HCT116 (cell line): ENCODE results near the gene FGF1. TPM values are rescaled to one million over a fixed set of nuclear protein-coding genes. Genes with fewer than 3 reads are reported as not detected.

Experiments used
- ATAC-seq: fragments of 200-7000 bp; cut with Tn5 transposase; 2 replicates; pipeline ENCODE4 v1.9.1; 2020; ENCODE audit warnings: mild to moderate bottlenecking, moderate library complexity
- BruUV-seq: library from RNA; stranded (reverse); fragments of 400-500 nt; replicated peaks from 2 replicates; lab custom pipeline; 2021; lab: Mats Ljungman, UMichigan
- CTCF ChIA-PET: fragments of 300-600 bp; sonication (Branson Sonifier 250); formaldehyde crosslinking; loops from one replicate; lab custom pipeline; 2021; ENCODE audit warnings: antibody characterized with exemption; lab: Charles Lee
- POLR2A ChIA-PET: fragments of 300-600, 350-600 bp; sonication (Branson Sonifier 250); formaldehyde crosslinking; loops from one replicate; lab custom pipeline; 2021; ENCODE audit warnings: antibody characterized with exemption; lab: Charles Lee
- RAD21 ChIA-PET, 2 experiments: fragments of 300-600 bp; sonication (Branson Sonifier 250); formaldehyde crosslinking; loops; one replicate each; lab custom pipeline; 2023; ENCODE audit warnings: low total read pairs in 2 of 2; ENCODE audit not compliant: uncharacterized antibody in 2 of 2, unreplicated experiment in 2 of 2, low non-redundant PET in 1 of 2; lab: Charles Lee
- DNase-seq: peaks from one replicate; pipeline ENCODE4 v3.0.0-alpha.2; 2010; ENCODE audit warnings: low read depth, low spot score
- H2AFZ ChIP-seq: fragments of 200-600 bp; shearing (Covaris generic), sonication (generic); 2 replicates; pipeline ENCODE4 v1.6.1; 2017; ENCODE audit warnings: low read depth, mixed run types, mixed read lengths, antibody characterized with exemption, low read length; ENCODE audit not compliant: poor library complexity, severe bottlenecking
- H3K27ac ChIP-seq: 2 replicates; pipeline ENCODE4 v1.5.1; 2012; ENCODE audit warnings: low read depth, low read length
- H3K27me3 ChIP-seq: fragments of 200-600 bp; sonication (generic); 2 replicates; pipeline ENCODE4 v1.6.1; 2016; ENCODE audit warnings: mixed run types, low read length, mixed read lengths; ENCODE audit not compliant: insufficient read depth
- H3K36me3 ChIP-seq, 2 experiments: fragments of 200-500 bp in 1 of 2; fragments of 200-600 bp in 1 of 2; sonication (Bioruptor generic) in 1 of 2; sonication (generic) in 1 of 2; 2 replicates each; pipeline versions ENCODE4 v1.5.1 to v1.6.1; 2014 to 2016; ENCODE audit warnings: low read length in 2 of 2, inconsistent platforms in 1 of 2, mixed read lengths in 1 of 2, mixed run types in 1 of 2; ENCODE audit not compliant: insufficient read depth in 2 of 2, control insufficient read depth in 1 of 2
- H3K4me1 ChIP-seq, 2 experiments: fragments of 200-600 bp in 1 of 2; sonication (generic) in 1 of 2; 2 replicates each; pipeline versions ENCODE4 v1.5.1 to v1.6.1; 2012 to 2017; ENCODE audit warnings: low read length in 2 of 2, inconsistent platforms in 1 of 2, mild to moderate bottlenecking in 1 of 2, mixed read lengths in 1 of 2, mixed run types in 1 of 2, moderate library complexity in 1 of 2; ENCODE audit not compliant: insufficient read depth in 2 of 2, control insufficient read depth in 1 of 2
- H3K4me2 ChIP-seq: fragments of 200-600 bp; sonication (generic); 2 replicates; pipeline ENCODE4 v1.6.1; 2017; ENCODE audit warnings: mixed run types, low read length, mixed read lengths
- H3K4me3 ChIP-seq, 2 experiments: fragments of 200-600 bp in 1 of 2; sonication (generic) in 1 of 2; replicated peaks in 1 of 2; 2 replicates each; pipeline ENCODE4 v1.5.1; 2011 to 2016; ENCODE audit warnings: low read length in 2 of 2, control low read depth in 1 of 2, low read depth in 1 of 2, mild to moderate bottlenecking in 1 of 2, mixed read lengths in 1 of 2, mixed run types in 1 of 2
- H3K79me2 ChIP-seq: fragments of 200-600 bp; sonication (generic); 2 replicates; pipeline ENCODE4 v1.6.1; 2017; ENCODE audit warnings: mild to moderate bottlenecking, mixed run types, low read length, moderate library complexity, mixed read lengths; ENCODE audit not compliant: insufficient read depth
- H3K9ac ChIP-seq: fragments of 200-600 bp; sonication (generic); 2 replicates; pipeline ENCODE4 v1.6.1; 2016; ENCODE audit warnings: low read length, mixed read lengths
- H3K9me2 ChIP-seq: fragments of 200-600 bp; sonication (generic), shearing (Covaris generic); 2 replicates; pipeline ENCODE4 v1.6.1; 2017; ENCODE audit warnings: mixed run types, mild to moderate bottlenecking, moderate library complexity; ENCODE audit not compliant: insufficient read depth
- H3K9me3 ChIP-seq, 2 experiments: fragments of 200-500 bp in 1 of 2; fragments of 200-600 bp in 1 of 2; sonication (Bioruptor generic) in 1 of 2; sonication (generic) in 1 of 2; 2 replicates each; pipeline ENCODE4 v1.6.1; 2014 to 2017; ENCODE audit warnings: low read length in 2 of 2, mixed read lengths in 2 of 2, inconsistent platforms in 1 of 2, low read depth in 1 of 2, mild to moderate bottlenecking in 1 of 2, mixed run types in 1 of 2, moderate library complexity in 1 of 2; ENCODE audit not compliant: control insufficient read depth in 1 of 2, insufficient read depth in 1 of 2
- H4K20me1 ChIP-seq: fragments of 200-600 bp; sonication (generic), shearing (Covaris generic); 2 replicates; pipeline ENCODE4 v1.6.1; 2017; ENCODE audit warnings: mixed run types, mild to moderate bottlenecking, moderate library complexity; ENCODE audit not compliant: insufficient read depth
- CBX3 ChIP-seq: IDR thresholded peaks from 2 replicates; pipeline ENCODE4 v1.6.1; 2012; ENCODE audit warnings: low read depth
- CEBPB ChIP-seq: IDR thresholded peaks from 2 replicates; pipeline ENCODE4 v1.6.1; 2012; ENCODE audit warnings: low read depth
- CTCF ChIP-seq, 3 experiments: fragments of 200-600 bp in 1 of 3; sonication (generic) in 1 of 3; IDR thresholded peaks in 2 of 3; conservative IDR thresholded peaks in 1 of 3; 2 replicates each; pipeline ENCODE4 v1.5.1; 2012 to 2017; ENCODE audit warnings: low read depth in 2 of 3, low read length in 2 of 3, antibody characterized with exemption in 1 of 3, borderline replicate concordance in 1 of 3, control low read depth in 1 of 3, mild to moderate bottlenecking in 1 of 3, mixed read lengths in 1 of 3, mixed run types in 1 of 3, moderate library complexity in 1 of 3; ENCODE audit not compliant: insufficient read depth in 1 of 3
- EGR1 ChIP-seq: IDR thresholded peaks from 2 replicates; pipeline ENCODE4 v1.6.1; 2012; ENCODE audit warnings: low read depth
- ELF1 ChIP-seq: IDR thresholded peaks from 2 replicates; pipeline ENCODE4 v1.6.1; 2012; ENCODE audit warnings: low read depth, borderline replicate concordance
- EZH2 ChIP-seq: fragments of 200-600 bp; sonication (generic); IDR thresholded peaks from 2 replicates; pipeline ENCODE4 v1.6.1; 2017; ENCODE audit warnings: antibody characterized with exemption, mixed run types
- EZH2phosphoT487 ChIP-seq: fragments of 200-600 bp; IDR thresholded peaks from 2 replicates; pipeline ENCODE4 v1.6.1; 2018; ENCODE audit warnings: antibody characterized with exemption, borderline replicate concordance
- POLR2AphosphoS5 ChIP-seq: IDR thresholded peaks from 2 replicates; pipeline ENCODE4 v1.6.1; 2011; ENCODE audit warnings: mild to moderate bottlenecking, low read depth, low read length, moderate library complexity
- RAD21 ChIP-seq: IDR thresholded peaks from 2 replicates; pipeline ENCODE4 v1.6.1; 2012; ENCODE audit warnings: low read depth, mild to moderate bottlenecking
- REST ChIP-seq: IDR thresholded peaks from 2 replicates; pipeline ENCODE4 v1.6.1; 2012; ENCODE audit warnings: low read depth
- SP1 ChIP-seq: IDR thresholded peaks from 2 replicates; pipeline ENCODE4 v1.6.1; 2012; ENCODE audit warnings: low read depth
- SRF ChIP-seq: IDR thresholded peaks from 2 replicates; pipeline ENCODE4 v1.6.1; 2012; ENCODE audit warnings: low read depth
- TCF7L2 ChIP-seq: IDR thresholded peaks from 2 replicates; pipeline ENCODE4 v1.7.0; 2011; ENCODE audit warnings: borderline replicate concordance, inconsistent platforms; ENCODE audit not compliant: insufficient read depth, insufficient read length; ENCODE audit errors: extremely low read depth
- ZFX ChIP-seq: fragments of 450-650 bp; IDR thresholded peaks from 2 replicates; pipeline ENCODE4 v1.6.1; 2017
- intact Hi-C: fragments of 100-400 bp; cut with micrococcal nuclease; formaldehyde crosslinking; loops from 2 replicates; pipeline ENCODE4 v1.10.0; 2022
- total RNA-seq: library from RNA; stranded (reverse); gene quantifications from one replicate; pipeline ENCODE4 v1.2.1, GENCODE V29; 2021; ENCODE audit not compliant: unreplicated experiment
- TF ChIP-seq, protein P1 (sequence below): IDR thresholded peaks from 2 replicates; pipeline ENCODE4 v1.6.1; 2012

The FGF1 gene
- total RNA-seq, 1 experiment from 2014 or later = not detected

DNA sequence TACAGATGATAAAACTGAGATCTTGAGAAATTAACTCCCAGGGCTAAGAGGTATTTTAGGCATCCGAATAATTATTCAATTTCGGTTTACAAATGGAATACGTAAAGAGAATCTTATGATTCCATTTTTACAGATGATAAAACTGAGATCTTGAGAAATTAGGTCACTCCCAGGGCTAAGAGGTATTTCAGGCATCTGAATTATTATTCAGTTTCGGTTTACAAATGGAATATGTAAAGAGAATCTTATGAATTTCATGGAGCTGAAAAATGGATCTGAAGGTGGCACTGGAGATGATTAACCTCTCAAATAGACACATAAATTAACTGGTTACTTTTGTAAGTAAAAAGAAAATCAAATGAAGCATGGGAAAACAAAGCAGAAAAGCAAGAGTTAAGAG is 44.2 kb downstream of the FGF1 start:
- POLR2A ChIA-PET = no interaction called here
- Histone ChIP-seq H3K27me3 (no peaks in the 10 kb centered on the region), H4K20me1 (no peaks in the 10 kb centered on the region), H3K79me2 (no peaks in the 10 kb centered on the region), H3K9ac (no peak overlapping the region), H3K4me3 (no peak overlapping the region), H2AFZ (no peak overlapping the region), H3K9me2 (no peaks in the 10 kb centered on the region), H3K4me2 (no peak overlapping the region), H3K4me1 (peaks cover 23 to 33% of the 10 kb centered on the region in 2 experiments), H3K9me3 (no peaks in the 10 kb centered on the region), H3K36me3 (no peaks in the 10 kb centered on the region), H3K27ac (no peak overlapping the region)
- CTCF ChIA-PET = interaction anchor here (5.6 kb wide), 1 partner anchor 14 kb away, joined by 41 read pairs; no protein-coding TSS in a partner anchor
- DNase-seq (no peak), ATAC-seq (no peak)
- TF ChIP-seq EGR1 (no peak), CBX3 (no peak), CTCF (IDR thresholded peaks at IDR 0.05 in 2 of 3, conservative IDR thresholded peaks at IDR 0.05 in 1 of 3; ENCODE audit: borderline replicate concordance in 1 of 3, insufficient read depth in 1 of 3, low read depth in 2 of 3, low read length in 2 of 3) (no peak), EZH2phosphoT487 (no peak), CEBPB (no peak), ELF1 (no peak), RAD21 (no peak), REST (no peak), TCF7L2 (no peak), SP1 (no peak), SRF (no peak), EZH2 (no peak), POLR2AphosphoS5 (no peak), ZFX (no peak)
- TF ChIP-seq, protein P1, sequence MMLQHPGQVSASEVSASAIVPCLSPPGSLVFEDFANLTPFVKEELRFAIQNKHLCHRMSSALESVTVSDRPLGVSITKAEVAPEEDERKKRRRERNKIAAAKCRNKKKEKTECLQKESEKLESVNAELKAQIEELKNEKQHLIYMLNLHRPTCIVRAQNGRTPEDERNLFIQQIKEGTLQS = no peak
- intact Hi-C loops = no loop called here
- BruUV-seq = no TSS peak
- RAD21 ChIA-PET = no interaction called here
